ENCODE results near the gene LUC7L2. TPM values are rescaled to one million over a fixed set of nuclear protein-coding genes. Genes with fewer than 3 reads are reported as not detected.

The LUC7L2 gene
- total RNA-seq, 1 experiment from 2014 or later = 145 TPM

DNA sequence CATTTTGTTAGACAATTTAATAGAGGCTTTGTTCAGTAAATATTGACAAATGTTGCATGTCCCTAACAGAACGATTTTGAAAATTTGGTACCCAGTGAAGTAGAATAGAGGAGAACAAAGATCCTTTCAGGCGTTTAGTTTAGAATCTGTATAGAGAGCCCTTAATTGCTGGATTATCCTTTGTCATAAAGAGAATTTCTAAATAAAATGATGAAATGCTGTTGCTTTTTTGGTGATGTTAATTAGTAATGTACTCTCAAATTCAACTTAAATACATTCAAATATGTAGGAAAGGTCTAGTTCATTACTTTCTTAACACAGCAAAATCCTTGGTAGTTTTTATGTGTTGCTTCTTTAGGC is 1.2 kb downstream of the LUC7L2 start:
- peak overlapping the region; percentile 96 for H3K27ac Mint-ChIP-seq (ENCODE audit: low read depth, unreplicated experiment)
- H3K4me3 Mint-ChIP-seq (ENCODE audit: unreplicated experiment) = peak overlapping the region; percentile 99
- DNase-seq (ENCODE audit: unreplicated experiment) = no peak
- TF ChIP-seq, protein P1, sequence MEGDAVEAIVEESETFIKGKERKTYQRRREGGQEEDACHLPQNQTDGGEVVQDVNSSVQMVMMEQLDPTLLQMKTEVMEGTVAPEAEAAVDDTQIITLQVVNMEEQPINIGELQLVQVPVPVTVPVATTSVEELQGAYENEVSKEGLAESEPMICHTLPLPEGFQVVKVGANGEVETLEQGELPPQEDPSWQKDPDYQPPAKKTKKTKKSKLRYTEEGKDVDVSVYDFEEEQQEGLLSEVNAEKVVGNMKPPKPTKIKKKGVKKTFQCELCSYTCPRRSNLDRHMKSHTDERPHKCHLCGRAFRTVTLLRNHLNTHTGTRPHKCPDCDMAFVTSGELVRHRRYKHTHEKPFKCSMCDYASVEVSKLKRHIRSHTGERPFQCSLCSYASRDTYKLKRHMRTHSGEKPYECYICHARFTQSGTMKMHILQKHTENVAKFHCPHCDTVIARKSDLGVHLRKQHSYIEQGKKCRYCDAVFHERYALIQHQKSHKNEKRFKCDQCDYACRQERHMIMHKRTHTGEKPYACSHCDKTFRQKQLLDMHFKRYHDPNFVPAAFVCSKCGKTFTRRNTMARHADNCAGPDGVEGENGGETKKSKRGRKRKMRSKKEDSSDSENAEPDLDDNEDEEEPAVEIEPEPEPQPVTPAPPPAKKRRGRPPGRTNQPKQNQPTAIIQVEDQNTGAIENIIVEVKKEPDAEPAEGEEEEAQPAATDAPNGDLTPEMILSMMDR (IDR thresholded peaks at IDR 0.05; ENCODE audit: unreplicated experiment) = no peak
- CTCF ChIA-PET = interaction anchor here (0.9 kb wide), 1 partner anchor 257 kb away, joined by 3 read pairs; no protein-coding TSS in a partner anchor
- H3K4me1 Mint-ChIP-seq (ENCODE audit: insufficient read depth, unreplicated experiment) = peaks cover 31% of the 10 kb centered on the region
- BruUV-seq (replicated peaks) = no TSS peak
- H3K9me3 Mint-ChIP-seq (ENCODE audit: unreplicated experiment) = no peaks in the 10 kb centered on the region
- intact Hi-C loops (cut with micrococcal nuclease) = no loop called here
- H3K27me3 Mint-ChIP-seq (ENCODE audit: insufficient read depth, unreplicated experiment) = no peaks in the 10 kb centered on the region
- POLR2A ChIA-PET = interaction anchor here (0.7 to 3.8 kb wide), 14 partner anchors 9 to 816 kb away, joined by 3 to 53 read pairs (median 9); partner anchors contain the start of genes FMC1, KDM7A and UBN2
- peaks cover 49% of the 10 kb centered on the region for H3K36me3 Mint-ChIP-seq (ENCODE audit: insufficient read depth, unreplicated experiment)

DNA sequence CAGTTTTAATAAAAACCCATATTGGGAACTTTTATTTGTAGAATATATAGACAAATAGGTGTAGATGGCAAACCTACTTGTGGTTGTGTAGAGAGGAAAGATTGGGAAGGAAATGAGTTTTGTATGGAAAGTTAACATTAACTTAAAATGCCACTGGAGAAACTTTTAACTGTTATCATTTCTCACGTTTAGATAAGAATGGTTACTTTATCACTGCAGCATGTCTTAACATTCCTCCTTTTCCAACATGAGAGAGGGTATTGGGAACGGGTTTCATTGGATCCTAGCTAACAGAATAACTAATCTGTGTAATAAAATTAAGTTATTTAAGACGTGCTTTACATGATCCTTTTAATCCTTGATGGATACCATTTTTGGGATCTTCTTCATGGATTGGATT is 1.8 kb downstream of the LUC7L2 start:
- TF ChIP-seq, protein P1 (IDR thresholded peaks at IDR 0.05; ENCODE audit: unreplicated experiment) = no peak
- intact Hi-C loops (cut with micrococcal nuclease) = no loop called here
- ChIA-PET POLR2A (interaction anchor here (0.6 to 1.2 kb wide), 8 partner anchors 13 to 814 kb away, joined by 3 to 8 read pairs (median 4); a partner anchor contains a TSS), CTCF (interaction anchor here (0.7 kb wide), 1 partner anchor 125 kb away, joined by 3 read pairs; no protein-coding TSS in a partner anchor)
- Mint-ChIP-seq H3K4me1 (ENCODE audit: insufficient read depth, unreplicated experiment) (peaks cover 31% of the 10 kb centered on the region), H3K4me3 (ENCODE audit: unreplicated experiment) (peak overlapping the region; percentile 99), H3K27ac (ENCODE audit: low read depth, unreplicated experiment) (peak overlapping the region; percentile 96), H3K27me3 (ENCODE audit: insufficient read depth, unreplicated experiment) (no peaks in the 10 kb centered on the region), H3K9me3 (ENCODE audit: unreplicated experiment) (no peaks in the 10 kb centered on the region), H3K36me3 (ENCODE audit: insufficient read depth, unreplicated experiment) (peaks cover 49% of the 10 kb centered on the region)
- no peak for DNase-seq (ENCODE audit: unreplicated experiment)
- BruUV-seq (replicated peaks) = no TSS peak

DNA sequence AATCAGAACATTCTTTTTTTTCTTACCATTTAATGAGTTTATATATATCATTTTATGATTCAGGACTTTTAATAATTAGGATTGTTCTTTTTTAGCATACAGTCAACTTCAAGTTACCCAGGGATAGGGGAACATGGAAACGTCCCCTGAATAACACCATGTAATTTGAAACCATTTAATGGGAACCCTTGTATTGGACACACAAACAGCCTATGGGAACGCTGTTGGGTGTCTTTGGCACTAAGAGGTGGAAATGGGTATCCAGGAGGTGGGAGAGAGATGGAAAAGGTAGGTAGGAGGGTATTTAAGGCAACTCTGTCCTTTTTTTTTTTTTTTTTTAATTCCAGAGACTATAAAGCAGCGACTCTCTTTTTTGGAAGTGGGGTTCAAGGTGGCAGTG is 2.6 kb downstream of the LUC7L2 start:
- peaks cover 51% of the 10 kb centered on the region for H3K36me3 Mint-ChIP-seq (ENCODE audit: insufficient read depth, unreplicated experiment)
- H3K4me1 Mint-ChIP-seq (ENCODE audit: insufficient read depth, unreplicated experiment) = peaks cover 24% of the 10 kb centered on the region
- DNase-seq (ENCODE audit: unreplicated experiment) = peak; percentile 49
- peak overlapping the region; percentile 96 for H3K27ac Mint-ChIP-seq (ENCODE audit: low read depth, unreplicated experiment)
- BruUV-seq (replicated peaks) = no TSS peak
- peak overlapping the region; percentile 99 for H3K4me3 Mint-ChIP-seq (ENCODE audit: unreplicated experiment)
- no peaks in the 10 kb centered on the region for H3K9me3 Mint-ChIP-seq (ENCODE audit: unreplicated experiment)
- TF ChIP-seq, protein P1 (IDR thresholded peaks at IDR 0.05; ENCODE audit: unreplicated experiment) = no peak
- ChIA-PET POLR2A (interaction anchor here (0.6 to 1.2 kb wide), 7 partner anchors 12 to 315 kb away, joined by 3 to 8 read pairs (median 3); a partner anchor contains a TSS), CTCF (no interaction called here)
- H3K27me3 Mint-ChIP-seq (ENCODE audit: insufficient read depth, unreplicated experiment) = no peaks in the 10 kb centered on the region
- intact Hi-C loops (cut with micrococcal nuclease) = no loop called here

DNA sequence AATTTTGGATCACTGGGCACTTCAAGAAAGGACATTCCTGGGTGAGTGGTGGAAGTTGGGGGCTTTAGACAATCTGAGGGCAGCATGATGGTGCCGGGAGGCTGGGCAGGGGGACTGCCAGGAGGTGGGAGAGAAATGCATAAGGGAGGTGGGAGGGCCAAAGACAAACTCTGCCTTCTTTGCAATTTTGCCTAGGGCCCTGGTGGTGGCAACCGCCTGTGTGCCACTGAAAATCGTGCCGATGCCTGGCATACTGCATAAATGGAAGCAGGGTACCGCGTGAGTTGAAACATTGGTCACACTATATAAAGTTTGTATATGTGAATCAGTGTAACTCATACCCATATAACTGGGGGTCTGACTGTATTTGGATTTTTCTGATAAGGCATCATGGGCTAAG is 3.3 kb downstream of the LUC7L2 start:
- Mint-ChIP-seq H3K9me3 (ENCODE audit: unreplicated experiment) (no peaks in the 10 kb centered on the region), H3K4me1 (ENCODE audit: insufficient read depth, unreplicated experiment) (peaks cover 24% of the 10 kb centered on the region), H3K36me3 (ENCODE audit: insufficient read depth, unreplicated experiment) (peaks cover 54% of the 10 kb centered on the region), H3K27me3 (ENCODE audit: insufficient read depth, unreplicated experiment) (no peaks in the 10 kb centered on the region), H3K27ac (ENCODE audit: low read depth, unreplicated experiment) (peak overlapping the region; percentile 96), H3K4me3 (ENCODE audit: unreplicated experiment) (peak overlapping the region; percentile 99)
- DNase-seq (ENCODE audit: unreplicated experiment) = no peak
- ChIA-PET POLR2A (interaction anchor here (0.8 to 3.5 kb wide), 5 partner anchors 12 to 133 kb away, joined by 3 to 27 read pairs (median 3); no protein-coding TSS in a partner anchor), CTCF (interaction anchor here (0.6 kb wide), 2 partner anchors 270 to 1460 kb away, joined by 4 to 5 read pairs; no protein-coding TSS in a partner anchor)
- no TSS peak for BruUV-seq (replicated peaks)
- intact Hi-C loops (cut with micrococcal nuclease) = no loop called here
- TF ChIP-seq, protein P1 (IDR thresholded peaks at IDR 0.05; ENCODE audit: unreplicated experiment) = no peak
